Smooth muscle cell (in vitro differentiated cells): ENCODE data around the gene JMJD8. TPM values are rescaled to one million over a fixed set of nuclear protein-coding genes. Genes with fewer than 3 reads are reported as not detected.
A peak's percentile ranks its signal among the peaks of the same experiment; 100 is the strongest.

Experiments used
- DNase-seq: peaks from one replicate; lab custom pipeline; 2025; ENCODE audit not compliant: unreplicated experiment; lab: John Stamatoyannopoulos, UW
- H2AFZ ChIP-seq: fragments of 200-600 bp; sonication (generic); 2 replicates; pipeline ENCODE4 v1.6.0; 2016; ENCODE audit warnings: antibody characterized with exemption, low read depth, mild to moderate bottlenecking
- H3F3A ChIP-seq: fragments of 200-600 bp; sonication (generic); 2 replicates; pipeline ENCODE4 v1.6.0; 2017; ENCODE audit warnings: antibody characterized with exemption, low read depth
- H3K27ac ChIP-seq: fragments of 200-600 bp; sonication (generic); 2 replicates; pipeline ENCODE4 v1.5.1; 2016; ENCODE audit warnings: low read depth, mild to moderate bottlenecking
- H3K27me3 ChIP-seq: fragments of 200-600 bp; sonication (generic); 2 replicates; pipeline ENCODE4 v1.6.1; 2016; ENCODE audit warnings: low read depth, mild to moderate bottlenecking
- H3K36me3 ChIP-seq: fragments of 200-600 bp; sonication (generic); 2 replicates; pipeline ENCODE4 v1.5.1; 2016; ENCODE audit warnings: low read depth
- H3K4me1 ChIP-seq: fragments of 200-600 bp; sonication (generic); 2 replicates; pipeline ENCODE4 v1.5.1; 2016; ENCODE audit warnings: low read depth
- H3K4me2 ChIP-seq: fragments of 200-600 bp; sonication (generic); 2 replicates; pipeline ENCODE4 v1.6.0; 2016; ENCODE audit warnings: mild to moderate bottlenecking
- H3K4me3 ChIP-seq: fragments of 200-600 bp; sonication (generic); 2 replicates; pipeline ENCODE4 v1.5.1; 2016; ENCODE audit warnings: mild to moderate bottlenecking
- H3K79me2 ChIP-seq: fragments of 200-600 bp; sonication (generic); 2 replicates; pipeline ENCODE4 v1.6.0; 2016; ENCODE audit warnings: low read depth, mild to moderate bottlenecking
- H3K9ac ChIP-seq: fragments of 200-600 bp; sonication (generic); 2 replicates; pipeline ENCODE4 v1.6.0; 2016; ENCODE audit warnings: low read depth
- H3K9me3 ChIP-seq: fragments of 200-600 bp; sonication (generic); replicated peaks from 2 replicates; pipeline ENCODE4 v1.5.1; 2016; ENCODE audit warnings: low read depth
- H4K20me1 ChIP-seq: fragments of 200-600 bp; sonication (generic); 2 replicates; pipeline ENCODE4 v1.6.0; 2016; ENCODE audit warnings: low read depth
- WGBS: methylation state at CpG from one replicate; pipeline ENCODE4 v1.1.7; 2016; ENCODE audit warnings: low lambda C conversion rate; 5-methylcytosine and 5-hydroxymethylcytosine counted together
- polyA plus RNA-seq: library from polyadenylated mRNA; unstranded; fragments of >200 nt; fragmentation: Nextera tagmentation; extraction: Ambion mirVana; gene quantifications from 2 replicates; pipeline ENCODE4 v1.2.1, GENCODE V29; 2016
- total RNA-seq: library from RNA; depleted of rRNA; stranded (reverse); fragments of >200 nt; gene quantifications from 2 replicates; pipeline ENCODE4 v1.2.3, GENCODE V29; 2014
- TF ChIP-seq, protein P1 (sequence below): fragments of 200-600 bp; sonication (generic); IDR thresholded peaks from 2 replicates; pipeline ENCODE4 v1.5.1; 2017; ENCODE audit warnings: borderline replicate concordance, mild to moderate bottlenecking, antibody characterized with exemption; ENCODE audit not compliant: insufficient read depth, poor library complexity, severe bottlenecking

Gene JMJD8
- total and polyA plus RNA-seq, 2 experiments from 2014 or later = 42.9 to 95.1 TPM

DNA sequence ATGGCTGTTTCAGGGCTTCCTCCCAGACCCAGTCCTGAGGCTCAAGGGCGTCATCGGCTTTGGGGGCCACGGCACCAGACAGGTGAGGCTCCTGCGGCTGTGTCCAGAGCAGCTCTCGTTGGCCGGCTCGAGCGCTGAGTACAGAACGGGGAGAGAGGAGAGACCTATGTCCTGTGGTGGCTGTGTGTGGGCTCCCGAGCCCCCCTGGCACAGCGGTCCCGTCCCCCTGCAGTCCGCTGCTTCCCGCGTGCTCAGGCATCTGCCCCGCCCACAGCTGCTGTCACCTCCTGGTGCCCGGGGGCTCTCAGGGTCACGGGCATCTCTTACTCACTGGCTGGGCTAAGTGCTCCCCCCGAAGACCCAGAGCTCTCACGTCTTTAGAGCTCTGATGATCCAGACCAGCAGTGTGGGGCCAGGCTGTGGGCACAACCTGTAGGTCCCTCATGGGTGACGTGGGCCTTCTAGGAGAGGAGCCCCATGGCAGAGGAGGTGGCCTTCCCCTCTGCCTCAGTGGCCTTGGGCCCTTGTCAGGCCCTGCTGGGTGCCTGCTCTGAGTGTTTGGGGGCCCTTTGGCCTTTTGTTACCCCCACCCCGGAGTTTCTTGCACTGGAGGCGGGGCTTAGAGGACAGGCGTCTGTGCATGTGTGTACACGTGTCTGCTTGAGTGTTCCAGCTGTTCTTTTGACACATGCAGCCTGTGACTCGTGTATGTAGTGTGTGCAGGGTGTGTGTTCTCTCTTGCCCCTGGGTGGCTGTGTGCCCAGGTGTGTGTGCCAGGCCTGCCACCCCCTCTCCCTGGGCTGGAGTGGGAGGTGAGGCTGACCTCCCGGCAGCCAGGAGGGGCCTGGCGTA lies 31.5 kb downstream of the JMJD8 start:
- no peak overlapping the region for H3K9ac ChIP-seq

DNA sequence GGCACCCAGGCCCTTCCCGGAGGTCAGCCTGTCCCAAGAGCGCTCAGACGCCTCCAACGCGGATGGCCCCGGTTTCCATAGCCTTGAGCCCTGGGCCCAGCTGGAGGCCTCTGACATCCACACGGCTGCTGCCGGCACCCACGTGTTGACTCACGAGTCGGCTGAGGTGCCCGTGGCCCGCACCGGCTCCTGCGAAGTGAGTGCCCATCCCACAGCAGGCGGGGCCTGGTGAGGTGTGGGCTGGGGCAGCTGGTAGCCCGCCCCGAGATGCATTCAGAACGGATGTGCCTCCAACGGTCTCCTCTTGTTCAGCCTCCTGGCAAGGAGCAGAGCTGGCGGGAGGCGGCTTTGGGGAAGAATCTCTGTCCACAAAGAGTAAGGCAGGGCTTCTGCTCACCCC lies 32.3 kb downstream of the JMJD8 start:
- Histone ChIP-seq H3K9ac (no peak overlapping the region), H3K4me2 (no peak overlapping the region), H3K4me3 (no peak overlapping the region), H3K9me3 (no peaks in the 10 kb centered on the region), H2AFZ (no peak overlapping the region), H3F3A (peaks cover 6% of the 10 kb centered on the region), H3K4me1 (peaks cover 14% of the 10 kb centered on the region), H3K36me3 (no peaks in the 10 kb centered on the region), H3K27me3 (no peaks in the 10 kb centered on the region), H3K79me2 (peaks cover 4% of the 10 kb centered on the region), H3K27ac (no peak overlapping the region), H4K20me1 (no peaks in the 10 kb centered on the region)
- DNase-seq = no peak
- TF ChIP-seq, protein P1, sequence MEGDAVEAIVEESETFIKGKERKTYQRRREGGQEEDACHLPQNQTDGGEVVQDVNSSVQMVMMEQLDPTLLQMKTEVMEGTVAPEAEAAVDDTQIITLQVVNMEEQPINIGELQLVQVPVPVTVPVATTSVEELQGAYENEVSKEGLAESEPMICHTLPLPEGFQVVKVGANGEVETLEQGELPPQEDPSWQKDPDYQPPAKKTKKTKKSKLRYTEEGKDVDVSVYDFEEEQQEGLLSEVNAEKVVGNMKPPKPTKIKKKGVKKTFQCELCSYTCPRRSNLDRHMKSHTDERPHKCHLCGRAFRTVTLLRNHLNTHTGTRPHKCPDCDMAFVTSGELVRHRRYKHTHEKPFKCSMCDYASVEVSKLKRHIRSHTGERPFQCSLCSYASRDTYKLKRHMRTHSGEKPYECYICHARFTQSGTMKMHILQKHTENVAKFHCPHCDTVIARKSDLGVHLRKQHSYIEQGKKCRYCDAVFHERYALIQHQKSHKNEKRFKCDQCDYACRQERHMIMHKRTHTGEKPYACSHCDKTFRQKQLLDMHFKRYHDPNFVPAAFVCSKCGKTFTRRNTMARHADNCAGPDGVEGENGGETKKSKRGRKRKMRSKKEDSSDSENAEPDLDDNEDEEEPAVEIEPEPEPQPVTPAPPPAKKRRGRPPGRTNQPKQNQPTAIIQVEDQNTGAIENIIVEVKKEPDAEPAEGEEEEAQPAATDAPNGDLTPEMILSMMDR = no peak
- 96% methylated on average over 22 of the region's 22 CpGs for WGBS

More for the DNA sequence above, 31.5 kb downstream of the JMJD8 start:
- Histone ChIP-seq H3K79me2 (peaks cover 4% of the 10 kb centered on the region), H3K36me3 (no peaks in the 10 kb centered on the region), H3K27ac (no peak overlapping the region), H3F3A (peaks cover 6% of the 10 kb centered on the region), H3K4me3 (no peak overlapping the region), H3K4me2 (no peak overlapping the region), H3K4me1 (peaks cover 14% of the 10 kb centered on the region), H3K27me3 (no peaks in the 10 kb centered on the region), H2AFZ (no peak overlapping the region), H3K9me3 (no peaks in the 10 kb centered on the region), H4K20me1 (no peaks in the 10 kb centered on the region)
- DNase-seq = no peak
- TF ChIP-seq, protein P1 = no peak
- 93% methylated on average over 28 of the region's 28 CpGs for WGBS

DNA sequence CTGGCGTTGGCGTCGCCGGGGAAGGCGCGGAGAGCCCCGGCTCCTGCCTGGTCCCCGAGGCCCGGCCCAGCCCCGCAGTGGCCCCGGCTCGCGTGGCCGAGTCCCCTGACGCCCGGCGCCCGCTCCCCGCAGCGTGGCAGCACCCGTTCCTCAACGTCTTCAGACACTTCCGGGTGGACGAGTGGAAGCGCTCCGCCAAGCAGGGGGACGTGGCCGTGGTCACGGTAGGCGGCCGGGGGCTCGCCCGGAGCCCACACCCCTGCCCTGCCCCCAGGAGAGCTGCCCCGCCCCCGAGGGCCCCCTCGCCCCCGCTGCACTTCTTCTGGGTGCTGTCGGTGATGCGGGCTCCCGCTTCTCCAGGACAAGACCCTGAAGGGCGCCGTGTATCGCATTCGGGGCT lies 34.5 kb downstream of the JMJD8 start:
- Histone ChIP-seq H3K36me3 (no peaks in the 10 kb centered on the region), H3K4me2 (peak overlapping the region; percentile 100), H2AFZ (peak overlapping the region; percentile 59), H3K27me3 (no peaks in the 10 kb centered on the region), H3K4me3 (peak overlapping the region; percentile 88), H3K79me2 (peaks cover 4% of the 10 kb centered on the region), H3K27ac (peak overlapping the region; percentile 82), H4K20me1 (no peaks in the 10 kb centered on the region), H3K4me1 (peaks cover 14% of the 10 kb centered on the region), H3K9ac (peak overlapping the region; percentile 87), H3F3A (peaks cover 6% of the 10 kb centered on the region), H3K9me3 (no peaks in the 10 kb centered on the region)
- TF ChIP-seq, protein P1 = no peak
- DNase-seq = no peak
- WGBS = 12% methylated on average over 16 of the region's 44 CpGs
